HEK293 (cell line): Measurements from ENCODE around the gene SNCB.

Source experiments
- CTCF ChIA-PET: fragments of 350-600 bp; formaldehyde crosslinking; extraction: SDS; loops from one replicate; lab custom pipeline; 2021; ENCODE audit warnings: antibody characterized with exemption; lab: Yijun Ruan, JAX
- POLR2A ChIA-PET: fragments of 300-600 bp; formaldehyde crosslinking; extraction: SDS; loops from one replicate; lab custom pipeline; 2020; ENCODE audit warnings: antibody characterized with exemption, inconsistent platforms; lab: Yijun Ruan, JAX
- H3K27ac ChIP-seq: fragments of 200-500 bp; sonication (Bioruptor generic); 2 replicates; pipeline ENCODE4 v1.5.1; 2014; ENCODE audit warnings: low read depth, low read length, control low read depth, inconsistent platforms; ENCODE audit errors: extremely low read depth
- H3K36me3 ChIP-seq, 2 experiments: fragments of 200-500 bp in 1 of 2; sonication (Bioruptor generic) in 1 of 2; 1 replicate in 1 of 2; 2 replicates in 1 of 2; pipeline ENCODE4 v1.5.1; 2014 to 2017; ENCODE audit warnings: inconsistent platforms in 2 of 2, low read length in 2 of 2; ENCODE audit not compliant: control insufficient read depth in 2 of 2, insufficient read depth in 1 of 2
- H3K4me1 ChIP-seq: fragments of 200-500 bp; sonication (Bioruptor generic); 2 replicates; pipeline ENCODE4 v1.5.1; 2014; ENCODE audit warnings: mild to moderate bottlenecking, low read length, inconsistent platforms; ENCODE audit not compliant: control insufficient read depth, insufficient read depth
- H3K4me3 ChIP-seq: 2 replicates; pipeline ENCODE4 v1.5.1; 2011; ENCODE audit warnings: low read depth, mild to moderate bottlenecking, control low read depth, low read length, moderate library complexity
- H3K9me3 ChIP-seq: fragments of 200-500 bp; sonication (Bioruptor generic); 2 replicates; pipeline ENCODE4 v1.5.1; 2014; ENCODE audit warnings: low read depth, low read length, inconsistent platforms; ENCODE audit not compliant: control insufficient read depth, insufficient read depth
- BCL11A ChIP-seq: fragments of 450-650 bp; formaldehyde crosslinking; IDR thresholded peaks from 2 replicates; pipeline ENCODE4 v1.5.1; 2016; ENCODE audit warnings: low read depth, missing biosample characterization, missing genetic modification characterization
- GLIS1 ChIP-seq: fragments of 450-650 bp; formaldehyde crosslinking; IDR thresholded peaks from 2 replicates; pipeline ENCODE4 v1.5.1; 2016; ENCODE audit warnings: missing biosample characterization, missing genetic modification characterization
- HIC1 ChIP-seq: fragments of 450-650 bp; formaldehyde crosslinking; IDR thresholded peaks from 2 replicates; pipeline ENCODE4 v1.5.1; 2016; ENCODE audit warnings: missing biosample characterization, missing genetic modification characterization
- KLF9 ChIP-seq: fragments of 450-650 bp; formaldehyde crosslinking; IDR thresholded peaks from 2 replicates; pipeline ENCODE4 v1.5.1; 2016; ENCODE audit warnings: missing biosample characterization, missing genetic modification characterization, low read depth
- SCRT1 ChIP-seq: fragments of 450-650 bp; formaldehyde crosslinking; IDR thresholded peaks from 2 replicates; pipeline ENCODE4 v1.5.1; 2016; ENCODE audit warnings: missing biosample characterization, missing genetic modification characterization, borderline replicate concordance
- WT1 ChIP-seq: fragments of 450-650 bp; formaldehyde crosslinking; IDR thresholded peaks from 2 replicates; pipeline ENCODE4 v1.5.1; 2016; ENCODE audit warnings: missing biosample characterization, missing genetic modification characterization
- ZBTB21 ChIP-seq: fragments of 450-650 bp; formaldehyde crosslinking; IDR thresholded peaks from 2 replicates; pipeline ENCODE4 v1.5.1; 2017; ENCODE audit warnings: missing biosample characterization, missing genetic modification characterization
- ZBTB44 ChIP-seq: fragments of 450-650 bp; IDR thresholded peaks from 2 replicates; pipeline ENCODE4 v1.5.1; 2018; ENCODE audit warnings: missing biosample characterization, mild to moderate bottlenecking, missing genetic modification characterization
- ZFP37 ChIP-seq: fragments of 450-650 bp; formaldehyde crosslinking; IDR thresholded peaks from 2 replicates; pipeline ENCODE4 v1.5.1; 2016; ENCODE audit warnings: missing biosample characterization, missing genetic modification characterization
- ZNF133 ChIP-seq: fragments of 450-650 bp; formaldehyde crosslinking; IDR thresholded peaks from 2 replicates; pipeline ENCODE4 v1.5.1; 2016; ENCODE audit warnings: missing biosample characterization, missing genetic modification characterization
- ZNF155 ChIP-seq: fragments of 450-650 bp; formaldehyde crosslinking; IDR thresholded peaks from 2 replicates; pipeline ENCODE4 v1.5.1; 2016; ENCODE audit warnings: missing biosample characterization, missing genetic modification characterization
- ZNF18 ChIP-seq: fragments of 450-650 bp; formaldehyde crosslinking; IDR thresholded peaks from 2 replicates; pipeline ENCODE4 v1.5.1; 2016; ENCODE audit warnings: missing biosample characterization, missing genetic modification characterization
- ZNF2 ChIP-seq: fragments of 450-650 bp; formaldehyde crosslinking; IDR thresholded peaks from 2 replicates; pipeline ENCODE4 v1.5.1; 2016; ENCODE audit warnings: missing biosample characterization, missing genetic modification characterization
- ZNF239 ChIP-seq: fragments of 450-650 bp; formaldehyde crosslinking; IDR thresholded peaks from 2 replicates; pipeline ENCODE4 v1.5.1; 2016; ENCODE audit warnings: missing biosample characterization, missing genetic modification characterization
- ZNF302 ChIP-seq: fragments of 450-650 bp; formaldehyde crosslinking; IDR thresholded peaks from 2 replicates; pipeline ENCODE4 v1.5.1; 2016; ENCODE audit warnings: missing biosample characterization, missing genetic modification characterization, low read depth
- ZNF391 ChIP-seq: fragments of 450-650 bp; formaldehyde crosslinking; IDR thresholded peaks from 2 replicates; pipeline ENCODE4 v1.5.1; 2016; ENCODE audit warnings: low read depth, missing biosample characterization, missing genetic modification characterization, borderline replicate concordance
- ZNF398 ChIP-seq: fragments of 450-650 bp; formaldehyde crosslinking; IDR thresholded peaks from 2 replicates; pipeline ENCODE4 v1.5.1; 2017; ENCODE audit warnings: missing biosample characterization, missing genetic modification characterization
- ZNF514 ChIP-seq: fragments of 450-650 bp; formaldehyde crosslinking; IDR thresholded peaks from 2 replicates; pipeline ENCODE4 v1.5.1; 2016; ENCODE audit warnings: missing biosample characterization, missing genetic modification characterization
- ZNF645 ChIP-seq: fragments of 450-650 bp; formaldehyde crosslinking; IDR thresholded peaks from 2 replicates; pipeline ENCODE4; 2016; ENCODE audit warnings: missing biosample characterization, missing genetic modification characterization
- ZNF660 ChIP-seq: fragments of 450-650 bp; IDR thresholded peaks from 2 replicates; pipeline ENCODE4 v1.5.1; 2018; ENCODE audit warnings: missing biosample characterization, mild to moderate bottlenecking, missing genetic modification characterization
- ZNF701 ChIP-seq: fragments of 450-650 bp; formaldehyde crosslinking; IDR thresholded peaks from 2 replicates; pipeline ENCODE4 v1.5.1; 2016; ENCODE audit warnings: missing biosample characterization, missing genetic modification characterization
- ZNF704 ChIP-seq: fragments of 450-650 bp; formaldehyde crosslinking; IDR thresholded peaks from 2 replicates; pipeline ENCODE4 v1.5.1; 2016; ENCODE audit warnings: missing biosample characterization, missing genetic modification characterization
- ZSCAN16 ChIP-seq: fragments of 450-650 bp; formaldehyde crosslinking; IDR thresholded peaks from 2 replicates; pipeline ENCODE4 v1.5.1; 2016; ENCODE audit warnings: missing biosample characterization, missing genetic modification characterization

The SNCB gene

GRCh38 chr5:176589039-176589769 lies 41.1 kb downstream of the SNCB start:
- Histone ChIP-seq H3K36me3 (no peaks in the 10 kb centered on the region), H3K9me3 (no peaks in the 10 kb centered on the region), H3K27ac (no peak overlapping the region), H3K4me3 (no peak overlapping the region), H3K4me1 (no peaks in the 10 kb centered on the region)
- CTCF ChIA-PET: interaction anchor here (0.5 kb wide), 1 partner anchor 1015 kb away, joined by 3 read pairs; no protein-coding TSS in a partner anchor
- TF ChIP-seq WT1 (tag by site-specific recombination): no peak
- no peak for TF ChIP-seq ZNF133 (tag by site-specific recombination)
- no peak for TF ChIP-seq ZFP37
- no peak for TF ChIP-seq BCL11A (tag by site-specific recombination)
- no peak for TF ChIP-seq GLIS1 (tag by site-specific recombination)
- no peak for TF ChIP-seq ZSCAN16
- no peak for TF ChIP-seq ZBTB44 (tag by site-specific recombination)
- TF ChIP-seq SCRT1 (tag by site-specific recombination): no peak
- TF ChIP-seq ZNF155 (tag by site-specific recombination): no peak
- no peak for TF ChIP-seq ZNF302 (tag by site-specific recombination)
- TF ChIP-seq KLF9 (tag by site-specific recombination): no peak
- no peak for TF ChIP-seq ZNF391
- no peak for TF ChIP-seq HIC1 (tag by site-specific recombination)
- TF ChIP-seq ZNF704 (tag by site-specific recombination): no peak
- no peak for TF ChIP-seq ZNF398
- no peak for TF ChIP-seq ZBTB21 (tag by site-specific recombination)
- POLR2A ChIA-PET: no interaction called here

- H3K4me1 ChIP-seq: no peaks in the 10 kb centered on the region
- ChIA-PET CTCF (interaction anchor here (1.5 to 1.9 kb wide), 2 partner anchors 9 to 72 kb away, joined by 4 to 6 read pairs; no protein-coding TSS in a partner anchor), POLR2A (no interaction called here)
- no peak overlapping the region for H3K4me3 ChIP-seq
- H3K27ac ChIP-seq: no peak overlapping the region
- no peaks in the 10 kb centered on the region for H3K9me3 ChIP-seq
- H3K36me3 ChIP-seq: no peaks in the 10 kb centered on the region
- TF ChIP-seq ZNF18 (tag by site-specific recombination) (peak; percentile 93), ZNF239 (tag by site-specific recombination) (no peak), BCL11A (tag by site-specific recombination) (no peak), ZNF701 (tag by site-specific recombination) (no peak), ZNF660 (tag by site-specific recombination) (no peak), ZNF645 (tag by site-specific recombination) (0 out of 2 replicates have a peak, but pooled peaks have one; percentile 54), ZNF514 (tag by site-specific recombination) (no peak), ZFP37 (no peak), ZNF398 (peak; percentile 32), ZNF2 (tag by site-specific recombination) (no peak)
These were observed 42.0 kb downstream of the SNCB start for GRCh38 chr5:176588297-176588696.
